Measurements from ENCODE around the gene NRP2. TPM values are rescaled to one million over a fixed set of nuclear protein-coding genes. Genes with fewer than 3 reads are reported as not detected.

Gene NRP2
- total RNA-seq, 1 experiment from 2014 or later: 31.0 TPM

DNA sequence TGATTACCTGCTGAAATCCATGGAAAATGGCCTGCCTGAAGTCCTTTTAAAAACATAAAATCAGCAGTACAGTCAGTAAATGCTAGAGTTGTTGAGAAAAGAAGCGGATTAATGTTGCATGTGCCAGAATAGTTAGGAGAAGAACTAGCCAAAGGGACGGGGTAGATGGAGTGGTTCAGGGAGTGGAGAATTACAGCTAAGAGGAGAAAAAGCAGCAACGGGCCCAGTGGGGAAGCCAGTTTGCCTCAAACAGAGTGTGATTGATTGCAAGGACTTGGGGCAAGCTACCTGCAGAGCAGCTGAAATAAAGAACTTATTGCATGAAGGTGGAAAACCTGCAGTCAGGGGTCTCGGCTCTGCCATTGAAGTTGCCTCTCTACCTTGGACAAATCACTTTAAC is 79.1 kb downstream of the NRP2 start:
- 0 out of 2 replicates have a peak, but pooled peaks cover 8% of the 10 kb centered on the region for H3K36me3 ChIP-seq (ENCODE audit: low read depth)
- H3K27ac ChIP-seq: no peak overlapping the region
- no peak for DNase-seq
- H3K4me3 ChIP-seq: no peak overlapping the region
- H3K27me3 ChIP-seq (ENCODE audit: insufficient read depth, low read depth): no peaks in the 10 kb centered on the region
- peaks cover 7% of the 10 kb centered on the region; the same call in 1 of the 2 replicates for H3K79me2 ChIP-seq (ENCODE audit: low read depth)
- TF ChIP-seq, protein P1, sequence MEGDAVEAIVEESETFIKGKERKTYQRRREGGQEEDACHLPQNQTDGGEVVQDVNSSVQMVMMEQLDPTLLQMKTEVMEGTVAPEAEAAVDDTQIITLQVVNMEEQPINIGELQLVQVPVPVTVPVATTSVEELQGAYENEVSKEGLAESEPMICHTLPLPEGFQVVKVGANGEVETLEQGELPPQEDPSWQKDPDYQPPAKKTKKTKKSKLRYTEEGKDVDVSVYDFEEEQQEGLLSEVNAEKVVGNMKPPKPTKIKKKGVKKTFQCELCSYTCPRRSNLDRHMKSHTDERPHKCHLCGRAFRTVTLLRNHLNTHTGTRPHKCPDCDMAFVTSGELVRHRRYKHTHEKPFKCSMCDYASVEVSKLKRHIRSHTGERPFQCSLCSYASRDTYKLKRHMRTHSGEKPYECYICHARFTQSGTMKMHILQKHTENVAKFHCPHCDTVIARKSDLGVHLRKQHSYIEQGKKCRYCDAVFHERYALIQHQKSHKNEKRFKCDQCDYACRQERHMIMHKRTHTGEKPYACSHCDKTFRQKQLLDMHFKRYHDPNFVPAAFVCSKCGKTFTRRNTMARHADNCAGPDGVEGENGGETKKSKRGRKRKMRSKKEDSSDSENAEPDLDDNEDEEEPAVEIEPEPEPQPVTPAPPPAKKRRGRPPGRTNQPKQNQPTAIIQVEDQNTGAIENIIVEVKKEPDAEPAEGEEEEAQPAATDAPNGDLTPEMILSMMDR (conservative IDR thresholded peaks at IDR 0.05): no peak
- no peak for TF ChIP-seq EZH2 (IDR thresholded peaks at IDR 0.05; ENCODE audit: low read depth)
- H3K4me1 ChIP-seq (replicated peaks; ENCODE audit: insufficient read depth): peaks cover 27% of the 10 kb centered on the region
- no peaks in the 10 kb centered on the region for H3K9me3 ChIP-seq (ENCODE audit: insufficient read depth, low read depth)
- no peak overlapping the region for H3K4me2 ChIP-seq
- POLR2A ChIA-PET (ENCODE audit: unreplicated experiment): no interaction called here
- H3F3A ChIP-seq (ENCODE audit: insufficient read depth, low read depth): no peaks in the 10 kb centered on the region
- H3K9me2 ChIP-seq (ENCODE audit: insufficient read depth): no peaks in the 10 kb centered on the region
- H4K20me1 ChIP-seq (ENCODE audit: insufficient read depth): no peaks in the 10 kb centered on the region
- CTCF ChIA-PET: no interaction called here
- H2AFZ ChIP-seq: no peak overlapping the region
- BruUV-seq (replicated peaks): no TSS peak
- intact Hi-C loops (cut with micrococcal nuclease; ENCODE audit: unreplicated experiment): no loop called here

DNA sequence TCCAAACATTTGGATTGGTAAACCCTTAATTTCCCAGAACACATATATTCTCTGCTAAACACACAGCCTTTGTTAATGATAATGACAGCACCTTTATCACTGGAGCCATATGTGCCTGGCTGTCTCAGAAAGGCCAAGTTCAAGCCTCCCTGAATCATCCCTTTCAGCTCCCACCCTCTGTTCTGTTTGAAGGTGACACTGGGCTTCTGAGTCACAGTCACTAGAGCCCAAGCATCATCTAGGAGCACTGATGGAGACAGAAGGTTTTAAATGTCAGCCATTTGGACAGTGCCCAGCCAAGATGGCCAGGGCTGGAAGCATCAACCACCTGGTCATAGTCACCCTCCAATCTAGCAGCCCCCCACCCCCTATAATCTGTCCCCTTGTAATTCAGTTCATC is 80.6 kb downstream of the NRP2 start:
- no peak overlapping the region for H3K4me3 ChIP-seq

DNA sequence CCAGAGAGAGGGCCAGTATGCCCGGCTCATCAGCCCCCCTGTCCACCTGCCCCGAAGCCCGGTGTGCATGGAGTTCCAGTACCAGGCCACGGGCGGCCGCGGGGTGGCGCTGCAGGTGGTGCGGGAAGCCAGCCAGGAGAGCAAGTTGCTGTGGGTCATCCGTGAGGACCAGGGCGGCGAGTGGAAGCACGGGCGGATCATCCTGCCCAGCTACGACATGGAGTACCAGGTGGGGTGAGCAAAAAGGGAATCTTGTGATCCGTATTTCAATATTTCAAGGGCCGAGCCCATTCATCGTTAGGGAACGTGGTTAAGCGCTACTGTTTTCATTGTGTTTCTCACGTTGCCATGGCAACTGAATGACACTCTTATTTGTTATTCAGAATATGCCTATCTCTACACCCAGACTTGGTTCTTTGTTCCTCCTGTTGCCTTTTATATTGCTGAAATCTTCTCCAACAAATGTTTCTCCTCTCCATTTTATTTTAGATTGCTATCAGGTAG is 81.5 kb downstream of the NRP2 start:
- H3K9me3 ChIP-seq (ENCODE audit: insufficient read depth, low read depth): no peaks in the 10 kb centered on the region
- H3K27ac ChIP-seq: no peak overlapping the region
- H2AFZ ChIP-seq: no peak overlapping the region
- no peak overlapping the region for H3K4me3 ChIP-seq
- TF ChIP-seq, protein P1 (conservative IDR thresholded peaks at IDR 0.05): 0 out of 2 replicates have a peak, but pooled peaks have one; percentile 25
- TF ChIP-seq EZH2 (IDR thresholded peaks at IDR 0.05; ENCODE audit: low read depth): no peak
- 0 out of 2 replicates have a peak overlapping the region, but pooled peaks have one; percentile 10 for H3K4me2 ChIP-seq
- H3K9me2 ChIP-seq (ENCODE audit: insufficient read depth): no peaks in the 10 kb centered on the region
- H3K36me3 ChIP-seq (ENCODE audit: low read depth): 0 out of 2 replicates have a peak, but pooled peaks cover 4% of the 10 kb centered on the region
- ChIA-PET CTCF (interaction anchor here (0.7 kb wide), 1 partner anchor 53 kb away, joined by 3 read pairs; no protein-coding TSS in a partner anchor), POLR2A (ENCODE audit: unreplicated experiment) (interaction anchor here (0.5 to 0.7 kb wide), 2 partner anchors 42 to 79 kb away, joined by 3 to 5 read pairs; no protein-coding TSS in a partner anchor)
- no TSS peak for BruUV-seq (replicated peaks)
- H3K79me2 ChIP-seq (ENCODE audit: low read depth): no peaks in the 10 kb centered on the region
- peaks cover 4% of the 10 kb centered on the region for H3K4me1 ChIP-seq (replicated peaks; ENCODE audit: insufficient read depth)
- H3F3A ChIP-seq (ENCODE audit: insufficient read depth, low read depth): no peaks in the 10 kb centered on the region
- intact Hi-C loops (cut with micrococcal nuclease; ENCODE audit: unreplicated experiment): loop anchor here (1.0 kb wide), 2 partner anchors 8 to 15 kb away; no protein-coding TSS in a partner anchor
- H3K27me3 ChIP-seq (ENCODE audit: insufficient read depth, low read depth): no peaks in the 10 kb centered on the region
- DNase-seq: peak; percentile 67 to 80
- H4K20me1 ChIP-seq (ENCODE audit: insufficient read depth): no peaks in the 10 kb centered on the region

More for the DNA sequence above, 80.6 kb downstream of the NRP2 start:
- H3K27ac ChIP-seq: no peak overlapping the region
- no peaks in the 10 kb centered on the region for H4K20me1 ChIP-seq (ENCODE audit: insufficient read depth)
- DNase-seq: no peak
- H3F3A ChIP-seq (ENCODE audit: insufficient read depth, low read depth): no peaks in the 10 kb centered on the region
- 0 out of 2 replicates have a peak, but pooled peaks cover 8% of the 10 kb centered on the region for H3K36me3 ChIP-seq (ENCODE audit: low read depth)
- no peaks in the 10 kb centered on the region for H3K9me3 ChIP-seq (ENCODE audit: insufficient read depth, low read depth)
- no peaks in the 10 kb centered on the region for H3K27me3 ChIP-seq (ENCODE audit: insufficient read depth, low read depth)
- CTCF ChIA-PET: interaction anchor here (0.7 kb wide), 1 partner anchor 54 kb away, joined by 3 read pairs; no protein-coding TSS in a partner anchor
- peaks cover 13% of the 10 kb centered on the region for H3K4me1 ChIP-seq (replicated peaks; ENCODE audit: insufficient read depth)
- no peaks in the 10 kb centered on the region for H3K9me2 ChIP-seq (ENCODE audit: insufficient read depth)
- no TSS peak for BruUV-seq (replicated peaks)
- H3K79me2 ChIP-seq (ENCODE audit: low read depth): no peaks in the 10 kb centered on the region
- TF ChIP-seq, protein P1 (conservative IDR thresholded peaks at IDR 0.05): no peak
- TF ChIP-seq EZH2 (IDR thresholded peaks at IDR 0.05; ENCODE audit: low read depth): no peak
- H3K4me2 ChIP-seq: no peak overlapping the region
- POLR2A ChIA-PET (ENCODE audit: unreplicated experiment): no interaction called here
- intact Hi-C loops (cut with micrococcal nuclease; ENCODE audit: unreplicated experiment): no loop called here
- no peak overlapping the region for H2AFZ ChIP-seq

Measured in PC-9 (cell line).